ENCODE data around the gene DNAJC27.

- TF ChIP-seq CTCF (IDR thresholded peaks at IDR 0.05) (no peak), POLR2A (IDR thresholded peaks at IDR 0.05) (no peak)
Measured at GRCh38 chr2:24935145-24935544, 36.6 kb downstream of the DNAJC27 start.

All from body of pancreas (tissue), 4 donors.